Transverse colon (tissue), 4 donors: ENCODE results near the gene KIAA0040.

Experiments
- CTCF ChIP-seq, 5 experiments: fragments of 200-600 bp in 3 of 5; fragments of 450-650 bp in 2 of 5; sonication (generic) in 3 of 5; IDR thresholded peaks; 1 replicate in 2 of 5; 2 replicates in 3 of 5; pipeline ENCODE4 v1.5.1; 2016 to 2017; ENCODE audit warnings: antibody characterized with exemption in 5 of 5, inconsistent platforms in 3 of 5, mild to moderate bottlenecking in 2 of 5, moderate library complexity in 1 of 5
- EP300 ChIP-seq: sonication (generic); formaldehyde crosslinking; IDR thresholded peaks from one replicate; pipeline ENCODE4 v1.6.1; 2017; ENCODE audit warnings: antibody characterized with exemption, low read depth
- POLR2AphosphoS5 ChIP-seq, 3 donors: sonication (generic); formaldehyde crosslinking; IDR thresholded peaks; one replicate each; pipeline ENCODE4 v1.6.1; 2016; ENCODE audit warnings: antibody characterized with exemption in 3 of 3

- TF ChIP-seq CTCF (IDR thresholded peaks at IDR 0.05): no peak
- TF ChIP-seq EP300: no peak
- no peak for TF ChIP-seq POLR2AphosphoS5 (IDR thresholded peaks at IDR 0.05)
These were observed 76.3 kb downstream of the KIAA0040 start for GRCh38 chr1:175116210-175116798.
